Osteoblast (primary cell): Measurements from ENCODE around the gene SOX11. TPM values are rescaled to one million over a fixed set of nuclear protein-coding genes. Genes with fewer than 3 reads are reported as not detected.

Experiments used
- DNase-seq: peaks from one replicate; pipeline ENCODE4 v3.0.0; 2011; ENCODE audit warnings: low spot score, mixed read lengths; ENCODE audit not compliant: insufficient read length; ENCODE audit errors: missing footprints
- H2AFZ ChIP-seq: 2 replicates; pipeline ENCODE4 v1.6.0; 2011; ENCODE audit warnings: mild to moderate bottlenecking, low read length
- H3K27ac ChIP-seq: 2 replicates; pipeline ENCODE4 v1.5.1; 2011; ENCODE audit warnings: mild to moderate bottlenecking, low read depth, low read length, moderate library complexity
- H3K27me3 ChIP-seq: 2 replicates; pipeline ENCODE4 v1.6.0; 2012; ENCODE audit warnings: mild to moderate bottlenecking, control low read depth, inconsistent platforms, low read length, moderate library complexity; ENCODE audit not compliant: insufficient read depth
- H3K36me3 ChIP-seq: 2 replicates; pipeline ENCODE4 v1.5.1; 2011; ENCODE audit warnings: mild to moderate bottlenecking, low read length, control low read depth, moderate library complexity; ENCODE audit not compliant: insufficient read depth
- H3K4me1 ChIP-seq: 2 replicates; pipeline ENCODE4 v1.5.1; 2011; ENCODE audit warnings: mild to moderate bottlenecking, low read length, control low read depth, moderate library complexity; ENCODE audit not compliant: insufficient read depth
- H3K4me2 ChIP-seq: 2 replicates; pipeline ENCODE4 v1.6.0; 2011; ENCODE audit warnings: mild to moderate bottlenecking, low read length; ENCODE audit not compliant: insufficient read depth
- H3K4me3 ChIP-seq: fragments of 200-600 bp; sonication (generic); 3 replicates; pipeline ENCODE4 v1.5.1; 2012; ENCODE audit warnings: mild to moderate bottlenecking, low read length, inconsistent platforms; ENCODE audit not compliant: insufficient read depth
- H3K79me2 ChIP-seq: 2 replicates; pipeline ENCODE4 v1.6.0; 2012; ENCODE audit warnings: mild to moderate bottlenecking, low read length, control low read depth, inconsistent platforms; ENCODE audit not compliant: insufficient read depth
- H3K9me3 ChIP-seq: 2 replicates; pipeline ENCODE4 v1.5.1; 2011; ENCODE audit warnings: low read depth, low read length, control low read depth
- H4K20me1 ChIP-seq: 2 replicates; pipeline ENCODE4 v1.6.0; 2012; ENCODE audit warnings: mild to moderate bottlenecking, low read length, control low read depth; ENCODE audit not compliant: insufficient read depth
- CTCF ChIP-seq: IDR thresholded peaks from 2 replicates; pipeline ENCODE4 v1.5.1; 2011; ENCODE audit warnings: mild to moderate bottlenecking, low read depth, low read length, moderate library complexity; ENCODE audit errors: extremely low read depth
- total RNA-seq: library from RNA; depleted of rRNA; stranded (reverse); fragments of >200 nt; gene quantifications from 2 replicates; pipeline ENCODE4 v1.2.3, GENCODE V29; 2012

Gene SOX11
- total RNA-seq, 1 donor: 0.72 TPM

- H3K4me1 ChIP-seq: no peaks in the 10 kb centered on the region
- no peaks in the 10 kb centered on the region for H4K20me1 ChIP-seq
- H3K4me3 ChIP-seq: no peak overlapping the region
- TF ChIP-seq CTCF: no peak
- H3K4me2 ChIP-seq: no peak overlapping the region
- H3K79me2 ChIP-seq: no peaks in the 10 kb centered on the region
- no peak overlapping the region for H2AFZ ChIP-seq
- H3K27ac ChIP-seq: no peak overlapping the region
- H3K9me3 ChIP-seq: no peaks in the 10 kb centered on the region
- H3K27me3 ChIP-seq: peaks cover 36% of the 10 kb centered on the region
- H3K36me3 ChIP-seq: no peaks in the 10 kb centered on the region
- DNase-seq: peak; percentile 25
These were observed 5.4 kb downstream of the SOX11 start for GRCh38 chr2:5697562-5697961.

- Histone ChIP-seq H3K36me3 (no peaks in the 10 kb centered on the region), H3K27me3 (peaks cover 32% of the 10 kb centered on the region), H3K4me1 (no peaks in the 10 kb centered on the region), H3K4me3 (no peak overlapping the region), H3K4me2 (no peak overlapping the region), H3K79me2 (no peaks in the 10 kb centered on the region), H3K27ac (no peak overlapping the region), H4K20me1 (no peaks in the 10 kb centered on the region), H3K9me3 (no peaks in the 10 kb centered on the region), H2AFZ (no peak overlapping the region)
- no peak for TF ChIP-seq CTCF
- peak; percentile 11 for DNase-seq
These were observed 6.0 kb downstream of the SOX11 start for GRCh38 chr2:5698134-5698533.

DNA sequence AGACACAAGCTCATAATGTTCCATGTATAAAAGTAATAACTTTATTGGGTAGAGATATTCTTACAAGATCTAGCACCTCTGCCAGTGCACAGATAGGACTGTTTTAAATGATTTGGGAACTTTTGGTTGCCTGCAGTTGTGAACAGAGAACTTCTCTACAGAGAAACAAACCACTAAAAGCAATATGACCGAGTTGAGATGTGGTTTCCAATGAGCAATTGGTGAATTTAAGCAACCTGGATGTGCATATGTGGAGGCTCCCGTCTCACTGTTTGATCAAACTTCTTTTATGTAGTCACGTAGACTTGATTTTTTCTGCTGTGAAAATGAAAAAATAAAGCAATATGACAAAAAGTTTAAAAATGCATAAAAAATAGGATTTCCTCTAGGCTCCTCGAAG, 7.8 kb downstream of the SOX11 start:
- no peaks in the 10 kb centered on the region for H3K79me2 ChIP-seq
- no peak for DNase-seq
- H3K27me3 ChIP-seq: peaks cover 19% of the 10 kb centered on the region

DNA sequence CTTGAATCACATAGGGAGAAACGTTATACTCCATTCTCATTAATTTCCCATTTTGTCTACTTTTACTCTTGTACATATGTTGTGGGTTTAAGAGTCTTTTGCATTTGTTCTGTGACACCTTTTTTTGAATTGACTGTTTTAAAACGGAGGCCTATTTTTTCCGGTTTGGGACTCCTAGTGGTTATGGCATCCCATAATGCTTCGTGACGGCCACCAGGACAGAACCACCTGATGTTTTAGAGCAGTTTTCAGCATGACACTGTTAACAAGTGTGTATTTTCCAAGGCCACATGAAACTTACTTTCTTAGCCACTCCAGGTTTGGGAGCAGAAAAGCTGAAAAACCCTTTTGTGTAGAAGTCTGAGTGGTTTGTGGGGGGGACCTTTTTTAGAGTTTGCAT, 8.4 kb downstream of the SOX11 start:
- Histone ChIP-seq H3K27me3 (peaks cover 13% of the 10 kb centered on the region), H3K36me3 (no peaks in the 10 kb centered on the region), H3K79me2 (no peaks in the 10 kb centered on the region), H3K4me1 (no peaks in the 10 kb centered on the region), H3K4me3 (no peak overlapping the region), H3K4me2 (no peak overlapping the region), H2AFZ (no peak overlapping the region), H3K27ac (no peak overlapping the region), H4K20me1 (no peaks in the 10 kb centered on the region), H3K9me3 (no peaks in the 10 kb centered on the region)
- TF ChIP-seq CTCF: no peak
- no peak for DNase-seq

More for the DNA sequence above, 7.8 kb downstream of the SOX11 start:
- Histone ChIP-seq H4K20me1 (no peaks in the 10 kb centered on the region), H3K27ac (no peak overlapping the region), H2AFZ (no peak overlapping the region), H3K4me3 (no peak overlapping the region), H3K4me1 (no peaks in the 10 kb centered on the region), H3K9me3 (no peaks in the 10 kb centered on the region), H3K4me2 (no peak overlapping the region), H3K36me3 (no peaks in the 10 kb centered on the region)
- TF ChIP-seq CTCF: no peak
